ENCODE measurements around the gene GDPD4. TPM values are rescaled to one million over a fixed set of nuclear protein-coding genes. Genes with fewer than 3 reads are reported as not detected.
A peak's percentile ranks its signal among the peaks of the same experiment; 100 is the strongest.

Gene GDPD4
- total RNA-seq, 1 experiment from 2014 or later: not detected

DNA sequence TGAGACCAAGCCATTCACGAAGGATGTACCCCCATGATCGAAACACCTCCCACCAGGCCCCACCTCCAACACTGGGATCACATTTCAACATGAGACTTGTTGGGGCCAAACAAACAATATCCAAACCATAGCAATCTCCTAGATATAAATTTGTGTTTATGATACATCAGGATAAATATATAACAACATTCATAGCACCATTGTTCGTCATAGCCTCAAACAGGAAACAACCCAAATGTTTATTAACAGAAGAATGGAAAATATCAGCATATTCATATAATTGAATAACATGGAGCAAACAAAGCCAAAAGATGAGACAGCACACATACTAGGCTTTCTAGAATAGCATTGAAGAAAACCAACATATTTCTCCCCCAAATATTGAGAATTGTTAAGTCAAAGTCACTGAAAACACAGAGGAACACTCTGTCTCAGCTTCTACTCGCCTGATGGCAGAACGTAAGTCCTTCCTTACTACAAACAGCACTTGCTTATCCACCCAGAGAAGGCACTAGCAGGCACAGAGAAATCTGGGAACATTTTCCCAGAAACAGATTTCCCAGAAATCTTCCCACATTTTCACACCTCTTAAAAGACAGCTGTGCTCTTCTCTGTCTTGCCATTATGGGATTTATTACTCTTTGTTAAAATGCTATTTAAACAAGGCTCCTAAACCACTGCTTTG, 8.1 kb upstream of the GDPD4 start:
- TF ChIP-seq, protein P1, sequence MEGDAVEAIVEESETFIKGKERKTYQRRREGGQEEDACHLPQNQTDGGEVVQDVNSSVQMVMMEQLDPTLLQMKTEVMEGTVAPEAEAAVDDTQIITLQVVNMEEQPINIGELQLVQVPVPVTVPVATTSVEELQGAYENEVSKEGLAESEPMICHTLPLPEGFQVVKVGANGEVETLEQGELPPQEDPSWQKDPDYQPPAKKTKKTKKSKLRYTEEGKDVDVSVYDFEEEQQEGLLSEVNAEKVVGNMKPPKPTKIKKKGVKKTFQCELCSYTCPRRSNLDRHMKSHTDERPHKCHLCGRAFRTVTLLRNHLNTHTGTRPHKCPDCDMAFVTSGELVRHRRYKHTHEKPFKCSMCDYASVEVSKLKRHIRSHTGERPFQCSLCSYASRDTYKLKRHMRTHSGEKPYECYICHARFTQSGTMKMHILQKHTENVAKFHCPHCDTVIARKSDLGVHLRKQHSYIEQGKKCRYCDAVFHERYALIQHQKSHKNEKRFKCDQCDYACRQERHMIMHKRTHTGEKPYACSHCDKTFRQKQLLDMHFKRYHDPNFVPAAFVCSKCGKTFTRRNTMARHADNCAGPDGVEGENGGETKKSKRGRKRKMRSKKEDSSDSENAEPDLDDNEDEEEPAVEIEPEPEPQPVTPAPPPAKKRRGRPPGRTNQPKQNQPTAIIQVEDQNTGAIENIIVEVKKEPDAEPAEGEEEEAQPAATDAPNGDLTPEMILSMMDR (IDR thresholded peaks at IDR 0.05; ENCODE audit: unreplicated experiment): no peak
- Mint-ChIP-seq H3K27me3 (ENCODE audit: unreplicated experiment) (no peaks in the 10 kb centered on the region), H3K4me3 (ENCODE audit: low read depth, unreplicated experiment) (no peak overlapping the region), H3K27ac (ENCODE audit: unreplicated experiment) (no peak overlapping the region), H3K9me3 (ENCODE audit: low read depth, unreplicated experiment) (no peaks in the 10 kb centered on the region), H3K36me3 (ENCODE audit: insufficient read depth, unreplicated experiment) (no peaks in the 10 kb centered on the region), H3K4me1 (ENCODE audit: low read depth, unreplicated experiment) (no peaks in the 10 kb centered on the region)
- no peak for DNase-seq
- CTCF ChIA-PET: no interaction called here
- intact Hi-C loops (cut with micrococcal nuclease; ENCODE audit: unreplicated experiment): no loop called here
- no TSS peak for BruUV-seq (replicated peaks)

DNA sequence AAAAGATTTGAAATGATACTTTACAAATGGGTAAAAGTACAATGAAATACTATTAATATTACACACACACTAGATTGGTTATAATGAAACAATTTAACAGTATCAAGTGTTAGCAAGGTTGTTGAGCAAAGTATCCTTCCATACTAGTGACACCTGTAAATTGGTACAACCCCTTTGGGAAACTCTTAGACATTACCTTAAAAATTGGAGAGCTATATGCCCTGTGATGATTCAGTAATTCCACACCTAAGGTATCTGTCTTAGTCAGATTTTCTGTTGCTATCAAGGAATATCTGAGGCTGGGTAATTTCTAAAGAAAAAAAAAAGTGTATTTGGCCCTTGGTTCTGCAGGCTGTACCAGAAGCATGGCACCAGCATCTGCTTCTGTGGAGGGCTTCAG, 7.4 kb upstream of the GDPD4 start:
- Mint-ChIP-seq H3K27me3 (ENCODE audit: unreplicated experiment) (no peaks in the 10 kb centered on the region), H3K9me3 (ENCODE audit: low read depth, unreplicated experiment) (no peaks in the 10 kb centered on the region), H3K27ac (ENCODE audit: unreplicated experiment) (no peak overlapping the region), H3K36me3 (ENCODE audit: insufficient read depth, unreplicated experiment) (no peaks in the 10 kb centered on the region), H3K4me1 (ENCODE audit: low read depth, unreplicated experiment) (no peaks in the 10 kb centered on the region), H3K4me3 (ENCODE audit: low read depth, unreplicated experiment) (no peak overlapping the region)
- TF ChIP-seq, protein P1 (IDR thresholded peaks at IDR 0.05; ENCODE audit: unreplicated experiment): no peak
- intact Hi-C loops (cut with micrococcal nuclease; ENCODE audit: unreplicated experiment): no loop called here
- CTCF ChIA-PET: no interaction called here
- BruUV-seq (replicated peaks): no TSS peak
- no peak for DNase-seq

DNA sequence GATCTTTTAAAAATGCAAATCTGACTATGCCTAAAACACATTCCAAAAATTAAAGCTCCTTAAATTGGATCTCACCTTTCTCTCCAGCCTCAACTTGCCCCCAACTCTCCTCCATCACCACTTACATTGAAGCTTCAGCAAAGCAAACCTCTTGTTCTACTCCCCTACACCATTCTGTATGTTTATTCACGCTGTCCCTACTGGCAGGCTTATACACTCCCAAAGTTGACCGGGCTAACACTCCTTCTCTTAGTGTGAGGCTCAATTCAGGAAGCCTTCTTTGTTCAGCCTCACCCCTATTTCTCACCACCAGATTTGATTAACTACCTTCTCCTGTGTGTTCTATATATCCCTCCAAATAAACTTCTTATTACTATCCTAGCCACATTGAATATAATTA, 1.8 kb upstream of the GDPD4 start:
- H3K9me3 Mint-ChIP-seq (ENCODE audit: low read depth, unreplicated experiment): no peaks in the 10 kb centered on the region
- BruUV-seq (replicated peaks): no TSS peak

DNA sequence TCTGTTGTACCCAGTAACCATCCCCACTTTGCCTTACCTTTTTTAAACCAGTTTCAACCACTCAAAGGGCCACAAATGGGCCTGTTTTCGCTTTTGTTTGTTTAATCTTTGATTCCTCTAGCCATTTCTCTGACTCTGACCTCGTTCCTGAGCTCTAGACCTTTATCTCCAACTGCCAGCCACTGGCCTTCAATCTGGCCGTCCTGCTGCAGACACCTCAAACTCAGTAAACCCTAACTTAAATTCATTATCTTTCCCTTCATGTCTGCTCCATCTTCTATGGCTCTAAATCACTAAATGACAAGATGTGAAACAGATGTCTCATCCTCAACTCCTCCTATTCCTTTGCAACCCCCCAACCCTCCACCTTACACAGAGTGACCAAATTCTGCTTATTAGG, 1.3 kb upstream of the GDPD4 start:
- intact Hi-C loops (cut with micrococcal nuclease; ENCODE audit: unreplicated experiment): no loop called here
- DNase-seq: no peak
- TF ChIP-seq, protein P1 (IDR thresholded peaks at IDR 0.05; ENCODE audit: unreplicated experiment): no peak
- BruUV-seq (replicated peaks): no TSS peak
- no peaks in the 10 kb centered on the region for H3K9me3 Mint-ChIP-seq (ENCODE audit: low read depth, unreplicated experiment)
- CTCF ChIA-PET: no interaction called here
- H3K4me3 Mint-ChIP-seq (ENCODE audit: low read depth, unreplicated experiment): no peak overlapping the region
- H3K27ac Mint-ChIP-seq (ENCODE audit: unreplicated experiment): peak overlapping the region; percentile 15
- no peaks in the 10 kb centered on the region for H3K27me3 Mint-ChIP-seq (ENCODE audit: unreplicated experiment)
- H3K4me1 Mint-ChIP-seq (ENCODE audit: low read depth, unreplicated experiment): peaks cover 21% of the 10 kb centered on the region
- peaks cover 9% of the 10 kb centered on the region for H3K36me3 Mint-ChIP-seq (ENCODE audit: insufficient read depth, unreplicated experiment)

More for the DNA sequence above, 1.8 kb upstream of the GDPD4 start:
- TF ChIP-seq, protein P1 (IDR thresholded peaks at IDR 0.05; ENCODE audit: unreplicated experiment): no peak
- CTCF ChIA-PET: no interaction called here
- DNase-seq: no peak
- intact Hi-C loops (cut with micrococcal nuclease; ENCODE audit: unreplicated experiment): no loop called here
- Mint-ChIP-seq H3K4me3 (ENCODE audit: low read depth, unreplicated experiment) (no peak overlapping the region), H3K27ac (ENCODE audit: unreplicated experiment) (no peak overlapping the region), H3K27me3 (ENCODE audit: unreplicated experiment) (no peaks in the 10 kb centered on the region), H3K4me1 (ENCODE audit: low read depth, unreplicated experiment) (peaks cover 21% of the 10 kb centered on the region), H3K36me3 (ENCODE audit: insufficient read depth, unreplicated experiment) (peaks cover 9% of the 10 kb centered on the region)
